Measurements from ENCODE around the gene IFT122.
"Not testable (repeated sequence)": the region's sequence is repeated elsewhere in the genome, so short reads cannot be mapped to it uniquely, and the experiment has no call there.

The IFT122 gene

DNA sequence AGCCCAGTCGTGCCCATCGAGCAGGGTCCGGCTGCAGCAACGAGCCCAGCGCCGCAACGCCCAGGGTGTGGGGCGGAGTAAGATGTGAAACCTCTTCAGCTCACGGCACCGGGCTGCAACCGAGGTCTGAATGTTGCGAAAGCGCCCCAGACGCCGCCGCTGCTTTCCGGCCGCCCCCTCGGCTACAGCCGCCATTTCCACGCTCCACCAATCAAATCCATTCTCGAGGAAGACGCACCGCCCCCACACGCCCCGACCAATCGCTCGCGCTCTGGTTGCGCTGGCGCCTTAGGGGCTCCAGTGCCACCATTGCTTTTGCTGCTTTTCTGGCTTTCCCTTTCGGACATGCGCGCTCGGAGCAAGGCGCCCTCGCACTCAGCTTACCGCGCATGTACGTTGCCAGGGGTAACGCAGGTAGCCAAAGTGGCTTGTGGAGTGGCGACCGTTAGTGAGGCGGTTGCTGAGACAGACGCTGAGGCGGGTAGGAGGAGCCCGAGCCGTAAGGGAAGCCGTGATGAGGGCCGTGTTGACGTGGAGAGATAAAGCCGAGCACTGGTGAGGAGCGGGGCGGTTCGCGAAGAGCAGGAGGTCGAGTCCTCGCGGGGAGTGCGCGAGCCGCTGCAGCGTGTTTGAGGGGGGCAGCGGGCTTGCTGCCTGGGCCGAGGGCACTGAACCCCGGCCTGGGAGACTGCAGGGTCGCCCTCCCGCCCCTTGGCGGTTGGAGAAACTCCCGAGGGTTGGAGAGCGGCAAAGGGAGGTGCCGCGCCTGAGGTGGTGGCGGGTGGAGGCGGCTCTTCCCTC, at the start of gene IFT122, which contains the start of gene MBD4:
Gene IFT122 (plus strand): TSS at position 408 of the 801 bp plus-strand sequence. CDS start 107 bp downstream, at position 515.
Gene MBD4 (minus strand): TSS at position 132 of the 801 bp plus-strand sequence. CDS start 115 bp downstream, at position 17.
- DNase-seq (ENCODE audit: low read depth), result peak; percentile 98

- DNase-seq (ENCODE audit: low read depth), result not testable (repeated sequence)
Measured at GRCh38 chr3:129391583-129391982, 48.4 kb upstream of the IFT122 start.

DNA sequence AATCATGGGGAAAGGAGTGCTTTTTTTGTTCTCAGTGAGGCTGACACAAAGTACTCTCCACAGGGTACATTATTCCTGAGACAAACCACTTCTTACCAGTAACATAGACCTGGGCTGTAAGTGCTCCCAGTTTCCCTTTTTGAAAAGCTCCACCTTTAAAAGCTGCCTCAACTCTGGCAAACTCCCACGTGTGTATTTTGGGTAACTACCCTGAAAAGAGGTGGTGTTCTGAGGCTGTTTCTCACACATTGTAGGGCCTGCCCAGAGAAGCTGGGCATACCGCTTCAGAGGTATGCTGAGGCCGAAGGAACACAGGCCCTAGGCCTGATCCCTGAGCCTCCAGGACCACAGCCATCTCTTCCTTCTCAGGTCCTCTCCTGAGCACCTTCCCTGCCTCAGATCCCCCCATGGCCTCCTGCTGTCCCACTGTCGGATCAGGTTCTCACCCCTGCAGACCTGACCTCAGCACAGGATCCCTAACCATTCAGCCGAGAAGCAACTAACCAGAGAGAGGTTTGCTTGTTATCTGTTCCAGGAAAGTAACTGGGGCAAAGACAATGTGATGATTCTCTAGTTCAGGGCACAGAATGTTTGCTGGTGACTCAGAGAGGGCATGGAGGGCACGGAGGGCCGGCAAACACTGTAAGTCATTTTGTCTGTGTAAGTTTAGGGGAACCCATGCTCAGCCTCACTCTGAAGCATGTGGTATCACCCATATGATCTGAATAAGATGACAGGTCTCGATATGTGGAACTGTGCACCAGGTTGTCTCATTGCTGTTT, 47.7 kb upstream of the IFT122 start:
- not testable (repeated sequence) for DNase-seq (ENCODE audit: low read depth)

DNA sequence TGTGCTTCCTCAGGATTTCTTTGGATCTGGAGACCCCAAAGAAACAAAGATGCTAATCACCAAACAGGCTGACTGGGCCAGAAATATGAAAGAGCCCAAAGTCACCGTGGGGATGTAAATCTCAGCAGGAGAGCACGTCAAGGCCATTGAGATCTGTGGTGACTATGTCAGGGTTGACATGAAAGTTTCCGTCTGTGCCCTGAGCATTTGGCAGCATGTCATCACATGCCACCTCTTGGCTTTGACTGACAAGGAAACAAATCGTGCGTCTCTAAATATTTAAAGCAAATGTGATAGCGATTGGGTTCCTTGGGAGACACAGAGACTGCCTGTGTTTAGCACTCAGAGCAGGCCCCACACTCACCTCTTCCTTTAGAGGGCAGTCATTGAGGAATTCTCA, 46.8 kb upstream of the IFT122 start:
- DNase-seq (ENCODE audit: low read depth), result no peak

- not testable (repeated sequence) for DNase-seq (ENCODE audit: low read depth)
Measured at GRCh38 chr3:129393760-129394564, 46.1 kb upstream of the IFT122 start.

- DNase-seq (ENCODE audit: low read depth), result no peak
Measured at GRCh38 chr3:129398803-129399144, 41.2 kb upstream of the IFT122 start.

DNA sequence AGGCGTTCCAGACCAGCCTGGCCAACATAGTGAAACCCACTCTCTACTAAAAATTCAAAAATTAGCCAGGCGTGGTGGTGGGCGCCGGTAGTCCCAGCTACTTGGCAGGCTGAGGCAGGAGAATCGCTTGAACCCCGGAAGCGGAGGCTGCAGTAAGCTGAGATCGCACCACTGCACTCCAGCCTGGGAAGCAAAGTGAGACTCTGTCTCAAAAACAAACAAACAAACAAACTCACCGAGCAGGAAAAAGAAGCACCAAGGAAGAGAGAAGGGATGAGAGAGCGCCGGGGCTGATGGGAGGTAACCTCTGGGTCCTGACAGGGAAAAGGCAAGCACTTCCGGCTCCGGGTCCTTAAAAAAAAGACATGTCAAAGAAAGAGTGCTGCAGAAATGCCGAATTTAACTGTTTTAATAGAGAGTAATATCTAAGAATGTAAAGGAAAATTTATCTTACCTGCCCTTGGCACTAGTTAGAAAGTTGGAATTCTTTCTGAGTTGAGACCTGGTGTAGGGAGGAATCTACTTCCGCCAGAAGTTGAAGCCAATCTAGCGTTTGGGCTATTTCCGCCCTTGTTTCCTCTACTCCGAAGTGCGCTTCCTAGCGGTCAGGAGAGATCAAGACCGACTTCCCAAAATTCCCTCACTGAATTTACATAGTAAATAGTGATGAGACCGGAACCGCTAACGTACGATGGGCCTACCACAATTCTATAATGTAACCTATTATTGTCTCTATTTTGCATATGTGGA, 40.7 kb upstream of the IFT122 start:
- DNase-seq (ENCODE audit: low read depth), result peak; percentile 39

- no peak for DNase-seq (ENCODE audit: low read depth)
Measured at GRCh38 chr3:129399895-129400357, 40.1 kb upstream of the IFT122 start.

GRCh38 chr3:129402210-129402609, 37.8 kb upstream of the IFT122 start:
- DNase-seq (ENCODE audit: low read depth), result no peak

DNA sequence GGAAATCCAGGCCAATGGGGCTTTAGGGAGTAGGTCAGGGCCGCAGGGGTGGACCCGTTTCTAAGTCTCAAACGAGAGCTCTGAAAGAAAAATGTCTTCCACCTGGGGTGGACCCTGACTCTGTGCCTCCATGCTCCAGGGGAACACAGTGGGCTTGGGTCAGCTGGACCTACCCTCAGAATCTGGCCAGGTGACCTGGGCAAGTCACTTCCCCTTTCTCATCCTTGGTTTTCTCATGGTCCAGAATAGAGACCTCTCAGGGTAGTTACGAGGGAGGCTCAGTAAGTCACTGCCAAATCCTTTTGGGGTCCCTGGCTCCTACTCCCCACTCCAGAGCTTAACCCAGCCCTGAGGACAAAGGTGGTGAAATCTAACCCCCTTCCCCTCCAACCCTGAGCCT, 37.4 kb upstream of the IFT122 start:
- DNase-seq (ENCODE audit: low read depth), result no peak

DNA sequence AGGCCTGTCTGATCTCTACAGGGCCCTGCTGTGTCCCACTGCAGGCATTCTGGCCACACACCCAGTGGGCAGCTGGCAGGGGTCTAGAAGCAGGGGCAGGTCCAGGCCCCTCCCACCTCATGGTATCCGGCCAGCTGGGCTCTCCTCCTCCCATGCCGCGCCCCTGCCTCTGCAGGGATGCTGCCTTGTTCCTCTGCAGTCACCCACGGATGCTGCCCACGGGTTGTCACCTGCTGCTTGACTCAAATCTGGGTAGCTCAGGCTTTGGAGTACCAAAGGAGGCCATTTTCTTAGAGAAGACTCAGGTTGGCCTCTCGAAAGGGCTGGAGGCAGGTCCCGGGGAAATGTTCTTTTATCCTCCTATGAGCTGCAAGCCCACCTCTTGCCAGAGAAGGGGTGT, 36.6 kb upstream of the IFT122 start:
- DNase-seq (ENCODE audit: low read depth), result no peak

DNA sequence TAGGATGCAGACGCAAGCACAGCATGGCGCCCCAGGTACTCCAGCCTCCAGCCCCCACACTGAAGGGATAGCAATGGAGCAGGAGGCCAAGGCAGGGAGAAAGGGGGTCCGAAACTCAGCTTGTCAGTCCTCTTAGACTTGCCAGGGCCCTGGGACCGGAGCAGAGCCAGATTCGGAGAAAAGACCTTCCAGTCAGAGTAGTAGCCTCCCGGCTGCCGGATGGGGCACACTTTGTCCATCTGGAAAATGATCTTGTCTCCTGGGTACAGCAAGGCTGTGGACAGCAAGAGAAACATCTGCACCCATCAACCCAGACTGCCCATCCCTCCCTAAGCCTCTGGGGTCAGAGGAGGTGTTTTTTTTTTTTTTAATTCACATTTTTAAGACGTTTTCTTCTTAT, 35.9 kb upstream of the IFT122 start:
- no peak for DNase-seq (ENCODE audit: low read depth)

DNA sequence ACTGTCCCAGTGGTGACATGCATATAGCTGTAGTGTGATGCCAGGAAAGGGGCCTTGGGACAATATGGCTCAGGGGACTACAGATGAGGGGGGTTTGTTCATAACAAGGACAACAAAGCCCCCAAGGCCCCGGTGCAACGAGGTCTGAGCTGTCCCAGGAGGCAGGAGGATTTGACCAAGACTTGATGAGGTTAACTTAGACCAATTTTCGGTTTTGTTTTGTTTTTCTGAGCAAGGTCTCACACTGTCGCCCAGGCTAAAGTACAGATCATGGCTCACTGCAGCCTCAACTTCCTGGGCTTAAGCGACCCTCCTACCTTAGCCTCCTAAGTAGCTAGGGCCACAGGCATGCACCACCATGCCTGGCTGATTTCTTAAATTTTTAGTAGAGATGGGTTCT, 35.4 kb upstream of the IFT122 start:
- DNase-seq (ENCODE audit: low read depth), result no peak

DNA sequence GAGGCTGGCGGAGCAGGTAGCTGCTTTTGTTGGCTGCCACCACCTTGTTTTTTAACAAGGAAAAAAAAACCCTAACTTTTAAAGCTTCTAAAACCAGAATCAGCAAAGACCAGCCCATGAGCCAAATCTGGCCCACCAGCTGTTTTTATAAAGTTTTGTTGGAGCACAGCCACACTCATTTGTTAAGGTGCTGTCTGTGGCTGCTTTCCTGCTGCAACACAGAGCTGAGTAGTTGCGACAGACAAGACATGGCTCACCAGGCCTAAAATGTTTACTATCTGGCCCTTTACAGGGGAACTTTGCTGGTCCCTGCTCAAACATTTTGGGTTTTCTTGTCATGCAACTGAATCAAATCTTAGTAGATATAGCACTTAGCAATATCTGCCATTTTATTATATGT, 30.5 kb upstream of the IFT122 start:
- DNase-seq (ENCODE audit: low read depth), result no peak

GRCh38 chr3:129410971-129411370, 29.1 kb upstream of the IFT122 start:
- DNase-seq (ENCODE audit: low read depth), result no peak

- DNase-seq (ENCODE audit: low read depth), result no peak
Measured at GRCh38 chr3:129412542-129413198, 27.4 kb upstream of the IFT122 start.

- DNase-seq (ENCODE audit: low read depth), result not testable (repeated sequence)
Measured at GRCh38 chr3:129413238-129413637, 26.8 kb upstream of the IFT122 start.

GRCh38 chr3:129413687-129414506, 26.1 kb upstream of the IFT122 start:
- DNase-seq (ENCODE audit: low read depth), result no peak

DNA sequence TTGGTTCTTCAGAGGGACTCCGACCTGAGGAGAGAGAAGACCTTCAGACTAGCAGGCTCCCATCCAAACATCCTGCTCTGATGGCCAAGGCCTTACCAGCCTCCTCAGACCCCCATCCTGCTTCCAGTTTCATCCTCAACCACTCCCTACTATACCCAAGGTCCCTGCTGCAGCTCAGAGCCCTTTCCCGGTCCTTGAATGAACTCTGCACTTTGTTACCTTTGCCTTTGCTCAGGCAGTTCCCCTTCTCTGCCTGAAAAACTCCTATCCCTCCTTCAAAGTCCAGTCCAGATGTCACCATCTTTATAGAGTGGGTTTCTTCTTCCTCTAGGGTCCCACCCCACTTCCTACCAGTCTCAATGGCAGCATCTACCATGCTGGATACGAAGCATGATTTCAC, 24.6 kb upstream of the IFT122 start:
- DNase-seq (ENCODE audit: low read depth), result no peak

- no peak for DNase-seq (ENCODE audit: low read depth)
Measured at GRCh38 chr3:129415830-129416229, 24.2 kb upstream of the IFT122 start.

Measured in stimulated activated CD8-positive, alpha-beta memory T cell treated with anti-CD3 and anti-CD28 coated beads, Interleukin-12 subunit alpha, Interleukin-12 subunit beta, amount 100 ng/mL, for 4 hours (primary cell).